GM18505 (cell line): ENCODE results near the gene RPS14.

Experiments used
- ATAC-seq: cut with Tn5 transposase; IDR thresholded peaks from one replicate; pipeline ENCODE4 v1.9.1; 2021; ENCODE audit not compliant: unreplicated experiment
- POLR2A ChIP-seq: IDR thresholded peaks from 4 replicates; pipeline ENCODE4 v1.6.1; 2011; ENCODE audit warnings: borderline replicate concordance; ENCODE audit not compliant: insufficient read depth, insufficient read length; ENCODE audit errors: extremely low read depth

Gene RPS14

DNA sequence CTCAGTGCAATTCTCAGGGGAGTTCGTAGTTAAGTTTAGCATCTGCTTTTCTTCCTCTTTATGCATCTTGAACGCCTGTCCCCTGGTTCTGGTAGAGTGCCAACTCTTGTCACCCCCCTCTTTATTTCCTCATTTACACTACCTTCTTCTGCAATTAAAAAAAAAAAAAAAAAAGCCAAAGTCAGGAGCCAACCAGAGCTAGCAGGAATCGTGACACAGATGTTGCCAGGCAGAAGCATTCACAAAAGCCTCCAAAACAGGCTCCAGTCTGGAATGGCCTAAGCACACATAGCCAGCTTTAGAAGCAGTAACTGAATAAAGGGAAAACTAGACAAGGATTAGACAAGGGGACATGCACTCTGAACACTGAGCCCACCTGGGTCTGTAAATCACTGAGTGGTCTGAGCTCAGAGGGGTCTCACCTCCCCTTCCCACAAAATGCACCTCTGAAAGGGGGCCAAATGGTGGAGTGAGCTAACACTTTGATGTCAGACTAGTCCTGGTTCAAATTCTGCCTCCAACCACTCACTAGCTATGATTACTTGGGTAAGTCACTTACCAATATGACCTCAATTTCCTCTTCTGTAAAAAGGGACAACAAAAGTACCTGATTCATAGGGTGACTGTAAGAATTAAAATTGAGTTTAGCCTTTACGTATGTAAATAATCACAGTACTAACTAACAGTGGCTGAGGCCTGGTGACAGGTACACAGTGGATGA is 38.9 kb downstream of the RPS14 start:
- peak; percentile 82 for TF ChIP-seq POLR2A
- ATAC-seq = no peak

DNA sequence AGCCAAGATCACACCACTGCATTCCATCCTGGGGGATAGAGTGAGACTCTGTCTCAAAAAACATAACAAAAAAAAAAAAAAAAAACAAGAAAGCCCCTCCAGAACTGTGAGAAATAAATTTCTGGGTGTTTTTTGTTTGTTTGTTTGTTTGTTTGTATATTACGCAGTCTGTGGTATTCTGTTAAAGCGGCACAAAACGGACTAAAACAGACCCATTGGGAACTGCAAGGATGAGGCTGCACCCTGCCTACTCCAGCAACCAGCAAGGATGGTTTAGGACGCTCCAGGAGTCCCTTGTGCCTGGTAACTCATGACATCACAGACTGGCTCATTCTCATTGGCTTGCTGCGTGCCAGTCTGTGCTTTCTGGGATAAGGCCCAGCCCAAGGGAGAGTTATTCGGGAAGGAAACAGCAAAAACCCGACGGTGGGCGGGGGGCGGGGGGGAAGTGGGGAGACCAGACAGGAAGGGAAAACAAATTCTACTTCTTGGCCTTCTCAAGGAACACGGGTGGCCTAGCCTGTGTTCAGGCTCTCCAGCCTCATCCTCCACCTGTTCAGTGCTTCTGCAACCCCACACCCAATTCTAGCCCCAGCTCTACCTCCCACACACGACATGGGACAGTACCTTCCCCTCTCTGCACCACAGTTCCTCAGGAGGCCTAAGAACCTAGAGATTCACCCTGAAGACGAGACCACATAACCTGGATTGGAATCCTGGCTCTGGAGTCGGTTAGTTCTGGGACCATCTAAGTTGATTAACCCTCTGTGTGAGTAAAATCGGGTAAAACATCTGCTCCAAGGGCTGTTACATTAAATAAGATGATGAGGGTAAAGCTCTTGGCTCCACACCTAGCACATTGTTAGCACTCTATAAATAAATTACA is 39.7 kb downstream of the RPS14 start:
- peak; percentile 24 for ATAC-seq
- peak; percentile 88 for TF ChIP-seq POLR2A

DNA sequence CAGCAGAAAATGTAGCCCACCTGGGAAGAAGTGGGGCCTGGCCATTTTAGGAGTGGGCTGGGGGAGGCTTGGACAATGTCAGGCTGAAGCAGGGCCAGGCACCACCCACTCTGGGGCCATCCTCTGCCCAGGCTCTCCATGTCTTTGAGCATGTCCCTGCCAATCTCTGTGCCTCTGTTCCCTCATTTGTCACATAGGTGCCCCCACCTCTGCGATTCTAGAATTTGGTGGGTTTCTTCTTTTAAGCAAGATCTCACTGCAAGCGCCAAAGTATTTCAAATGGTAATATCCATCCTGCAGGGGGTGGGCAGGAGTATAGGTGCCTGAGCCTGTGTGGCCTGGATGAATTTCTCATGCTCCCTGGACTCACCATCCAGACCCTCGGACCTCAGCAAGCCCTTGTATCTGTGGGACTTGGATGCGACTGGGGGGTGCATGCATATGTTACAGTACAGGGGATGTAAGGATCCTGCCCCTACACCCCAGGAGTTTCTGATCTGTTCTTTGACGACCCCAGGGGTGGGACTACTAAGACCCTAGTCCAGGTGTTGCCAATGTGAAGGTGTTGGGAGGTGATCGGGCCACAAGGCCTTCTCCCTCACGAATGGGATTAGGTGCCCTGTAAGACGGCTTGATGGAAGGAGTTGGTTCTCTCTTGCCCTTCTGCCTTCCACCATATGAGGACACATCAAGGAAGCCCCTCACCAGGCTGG is 41.2 kb downstream of the RPS14 start:
- no peak for ATAC-seq

DNA sequence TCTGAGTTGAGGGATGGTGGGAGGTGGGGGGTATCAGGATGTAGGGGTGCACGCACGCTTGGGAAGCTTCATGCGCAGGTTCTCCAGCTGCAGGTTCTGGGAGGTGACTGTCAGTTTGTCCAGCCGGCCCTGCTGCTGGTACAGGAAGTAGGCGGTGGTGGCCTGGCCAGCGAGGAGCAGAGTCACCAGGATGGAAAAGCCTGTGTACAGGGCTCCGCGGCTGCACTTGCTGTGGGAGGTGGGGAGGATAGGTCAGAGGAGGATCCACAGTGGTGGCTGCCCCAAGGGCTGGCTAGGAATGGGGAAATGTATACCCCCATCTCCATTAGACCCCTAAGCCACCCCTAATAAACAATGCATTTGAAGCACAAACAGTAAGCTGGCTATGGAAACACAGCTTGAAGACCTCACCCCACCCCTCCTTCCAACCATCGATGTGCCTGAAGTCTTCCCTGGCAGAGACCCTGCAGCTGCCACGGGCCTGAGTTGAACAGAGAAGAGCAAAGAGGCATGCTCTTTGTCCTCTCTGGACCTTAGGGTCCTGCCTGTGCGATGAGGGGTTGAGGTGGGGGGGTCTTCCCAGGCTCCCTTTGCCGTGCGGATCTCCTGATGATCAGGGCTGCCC is 42.3 kb downstream of the RPS14 start:
- no peak for ATAC-seq
- peak; percentile 83 for TF ChIP-seq POLR2A

More for the DNA sequence above, 41.2 kb downstream of the RPS14 start:
- peak; percentile 77 for TF ChIP-seq POLR2A

DNA sequence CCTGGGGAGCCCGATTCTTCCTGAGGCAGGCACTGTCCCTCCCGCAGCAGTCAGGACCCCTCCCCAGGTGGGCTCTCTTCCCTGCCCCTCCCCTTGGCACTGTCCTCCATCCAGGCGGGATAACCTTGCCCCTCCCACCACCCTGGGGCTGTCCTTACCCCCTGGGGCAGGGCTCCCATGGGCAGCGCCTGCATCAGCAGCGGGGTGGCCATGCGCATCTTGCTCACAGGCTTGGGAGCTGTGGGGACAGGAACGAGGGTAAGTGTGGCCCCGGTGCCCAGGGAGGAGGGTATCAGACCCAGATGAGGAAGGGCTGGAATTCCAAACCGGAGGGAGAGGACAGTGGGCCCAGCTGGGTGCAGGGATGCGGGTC is 42.8 kb downstream of the RPS14 start:
- no peak for ATAC-seq
- TF ChIP-seq POLR2A = no peak

DNA sequence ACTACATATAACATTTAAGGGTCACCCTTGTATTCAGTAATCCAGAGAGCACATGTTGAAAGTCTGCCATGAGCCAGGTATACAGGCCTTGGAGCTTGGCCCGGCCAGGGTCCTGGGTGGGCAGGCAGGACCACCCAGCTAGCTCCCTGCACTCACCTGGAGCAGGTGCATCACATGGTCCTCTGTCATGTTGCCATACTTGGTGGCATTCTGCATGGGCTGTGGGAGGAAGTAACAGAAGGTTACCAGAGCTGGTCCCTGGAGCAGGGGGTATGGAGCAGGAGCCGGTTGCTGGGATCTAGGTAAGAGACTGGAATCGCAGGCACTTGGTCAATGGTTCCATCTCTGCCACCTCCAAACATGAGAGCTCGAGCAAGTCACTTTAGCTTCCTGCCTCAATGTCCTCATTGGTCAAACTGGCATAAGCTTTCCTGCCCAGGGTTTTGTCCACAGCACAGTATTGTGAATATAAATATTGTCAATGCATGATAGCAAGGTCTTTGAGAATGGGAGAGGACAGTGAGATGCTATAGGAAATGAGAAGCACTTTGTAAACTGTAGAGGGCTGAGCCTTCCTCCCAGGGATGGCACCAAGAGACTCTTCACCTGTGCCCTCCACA is 43.3 kb downstream of the RPS14 start:
- ATAC-seq = no peak
- TF ChIP-seq POLR2A = peak; percentile 46

DNA sequence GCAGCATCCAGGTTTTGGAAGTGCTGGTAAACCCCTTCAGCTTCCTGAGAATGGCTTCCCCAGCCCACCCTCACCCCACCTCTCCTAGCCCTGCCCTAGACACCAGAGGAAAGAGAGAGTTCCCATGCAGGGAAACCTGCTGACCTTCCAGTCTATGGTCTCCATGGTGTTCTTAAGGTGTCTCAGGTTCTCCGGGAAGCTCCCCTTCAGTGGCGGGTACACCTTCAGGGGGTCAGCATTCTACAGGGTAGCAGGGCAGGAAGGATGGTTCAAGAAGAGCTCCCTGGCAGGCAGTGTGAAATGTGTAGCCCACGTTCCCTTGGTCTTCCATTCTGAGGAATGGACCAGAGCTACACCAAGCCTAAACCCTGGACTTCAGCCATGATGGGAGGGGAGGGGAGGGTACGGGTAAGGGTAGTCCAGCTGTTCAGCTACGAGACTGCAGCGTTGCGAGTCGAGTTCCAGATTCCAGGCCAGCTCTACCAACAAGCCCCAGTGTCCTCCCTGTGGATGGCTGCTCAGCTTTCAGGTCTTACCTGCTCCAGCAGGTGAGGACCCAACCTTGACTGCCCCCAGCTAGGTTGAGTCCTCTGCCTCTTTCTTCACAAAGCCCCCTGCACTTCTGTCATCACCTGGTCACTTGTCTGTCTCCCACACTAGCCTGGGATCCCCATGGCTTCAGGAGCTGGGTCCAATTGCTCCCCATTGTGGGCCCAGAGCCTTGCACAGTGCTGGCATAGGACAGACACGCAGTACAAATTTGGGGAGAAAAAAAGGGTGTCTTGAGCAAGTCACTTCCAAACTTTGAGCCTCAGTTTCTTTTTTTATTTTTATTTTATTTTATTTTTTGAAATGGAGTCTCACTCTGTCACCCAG is 44.4 kb downstream of the RPS14 start:
- TF ChIP-seq POLR2A = peak; percentile 80
- ATAC-seq = no peak

DNA sequence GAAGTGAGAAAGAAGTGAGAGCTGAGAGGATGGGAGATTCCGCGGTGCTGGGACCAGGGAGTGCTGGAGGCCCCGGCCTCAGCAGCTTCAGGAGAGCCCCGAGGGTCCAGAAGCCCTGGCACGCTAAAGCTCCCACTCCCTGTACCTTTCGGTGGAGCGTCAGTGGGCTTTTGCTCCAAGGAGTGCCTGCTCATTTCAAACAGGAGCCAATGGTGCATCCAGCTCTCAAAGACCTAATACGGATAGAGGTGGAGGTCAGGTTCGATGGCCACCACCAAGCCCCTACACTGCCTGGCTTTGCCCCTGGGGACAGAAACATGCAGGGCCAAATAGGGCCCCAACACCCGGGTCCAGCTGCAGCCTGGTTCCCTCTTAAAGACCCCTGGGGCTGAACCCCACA is 45.0 kb downstream of the RPS14 start:
- peak; percentile 69 for TF ChIP-seq POLR2A
- no peak for ATAC-seq

DNA sequence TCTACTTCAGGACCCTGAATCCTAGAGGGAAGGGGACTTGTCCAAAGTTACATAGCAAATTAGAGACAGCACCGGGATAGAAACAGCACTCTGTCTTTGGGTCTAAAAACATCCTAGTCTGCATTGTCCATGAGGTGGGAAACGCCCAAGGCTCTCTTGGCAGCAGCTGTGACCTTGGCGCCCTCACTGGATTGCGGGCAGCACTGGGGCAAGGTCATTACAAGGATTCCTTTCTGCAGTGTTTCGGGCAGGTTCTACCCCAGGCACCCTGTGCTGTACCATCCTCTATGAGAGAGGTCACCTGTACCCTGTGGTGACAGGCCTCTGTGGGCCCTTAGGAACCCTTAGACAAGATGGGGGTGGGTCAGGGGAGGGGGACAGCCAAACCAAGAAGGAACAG is 45.4 kb downstream of the RPS14 start:
- TF ChIP-seq POLR2A = peak; percentile 61
- ATAC-seq = no peak

DNA sequence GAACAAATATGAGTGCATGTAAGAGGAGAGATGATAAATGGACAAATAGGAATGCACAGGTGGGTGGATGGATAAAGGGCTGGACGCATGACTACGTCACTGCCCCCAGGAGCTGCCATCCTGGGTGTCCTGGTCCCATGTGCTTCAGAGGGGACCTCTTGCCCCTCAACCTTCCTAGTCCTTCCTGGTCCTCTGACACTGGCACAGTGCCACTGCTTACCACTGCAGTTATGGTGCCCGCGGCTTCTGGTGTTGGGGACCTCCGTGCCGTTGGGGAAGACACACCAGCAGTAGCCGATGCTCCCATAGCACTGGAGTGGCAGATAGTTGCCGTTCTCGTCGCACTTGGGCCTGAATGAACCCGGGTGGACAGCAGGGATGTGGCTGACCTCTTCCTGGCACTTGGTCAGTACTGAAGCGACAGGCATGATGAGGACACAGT is 46.6 kb downstream of the RPS14 start:
- TF ChIP-seq POLR2A = peak; percentile 76
- no peak for ATAC-seq

DNA sequence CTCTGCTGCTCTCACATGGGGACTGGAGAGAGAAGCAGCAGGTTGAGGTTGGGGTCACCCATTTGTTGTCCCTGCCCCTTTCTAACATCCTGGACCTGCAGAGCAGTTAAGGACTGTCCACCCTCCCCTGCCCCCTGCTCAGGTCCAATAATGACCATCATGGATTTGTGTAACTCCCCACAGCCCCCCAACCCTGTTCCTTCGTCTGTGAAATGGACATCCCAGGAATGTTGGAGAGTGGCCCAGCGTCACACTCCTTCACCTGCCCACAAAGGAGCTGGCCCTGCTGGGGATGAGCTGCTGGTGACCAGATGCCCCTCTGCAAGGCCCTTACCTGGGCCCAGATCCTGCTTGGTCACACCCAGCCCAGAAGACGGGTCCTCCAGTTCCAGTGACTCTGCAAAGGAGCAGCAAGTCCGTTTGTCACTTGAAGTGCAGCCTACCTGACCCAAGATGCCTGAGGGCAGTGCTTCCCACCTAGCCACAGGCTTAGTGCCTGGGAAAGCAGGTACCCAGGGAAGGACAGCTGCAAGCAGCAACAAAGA is 47.2 kb downstream of the RPS14 start:
- ATAC-seq = no peak
- TF ChIP-seq POLR2A = peak; percentile 51

DNA sequence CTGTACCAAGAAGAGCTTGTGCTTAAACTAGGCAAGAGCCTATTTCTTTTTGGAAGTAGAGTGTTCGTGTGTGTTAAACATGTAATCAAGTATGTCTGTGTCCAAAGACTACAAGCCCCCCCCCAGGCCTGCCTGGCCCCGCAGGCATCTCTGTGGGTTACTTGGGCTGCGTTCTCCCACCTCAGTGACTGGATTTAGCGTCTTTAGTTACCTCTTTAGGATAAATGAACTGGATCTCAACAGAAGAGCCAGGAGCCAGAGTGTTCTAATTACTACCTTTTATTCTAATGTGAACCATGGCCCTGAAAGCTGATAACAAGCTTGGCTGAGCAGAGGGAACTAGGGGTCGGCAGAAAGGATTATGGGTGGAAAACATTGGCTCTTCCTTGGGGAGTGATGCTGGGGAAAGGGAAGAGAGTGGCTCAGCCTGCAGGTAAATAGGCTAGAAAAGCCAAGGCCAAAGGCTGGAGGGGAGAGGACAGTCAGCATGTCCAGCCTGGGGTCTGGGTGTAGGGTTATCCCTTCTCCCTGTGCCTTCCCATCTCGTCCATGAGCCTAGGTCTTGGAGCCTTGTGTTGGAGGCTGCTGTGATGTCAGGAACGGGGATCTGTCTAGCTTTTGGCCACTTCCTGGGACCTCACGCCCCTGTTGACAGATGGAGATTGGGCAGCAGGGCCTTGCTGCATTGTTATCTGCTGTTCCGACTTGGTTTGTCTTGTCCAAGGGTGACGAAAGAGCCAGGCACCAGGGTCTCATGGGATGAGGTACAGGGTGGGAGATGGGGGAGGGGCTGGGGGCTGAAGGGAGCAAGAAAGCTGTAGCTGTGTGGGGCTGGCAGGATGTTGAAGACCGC is 47.9 kb downstream of the RPS14 start:
- ATAC-seq = no peak
- peak; percentile 64 for TF ChIP-seq POLR2A

DNA sequence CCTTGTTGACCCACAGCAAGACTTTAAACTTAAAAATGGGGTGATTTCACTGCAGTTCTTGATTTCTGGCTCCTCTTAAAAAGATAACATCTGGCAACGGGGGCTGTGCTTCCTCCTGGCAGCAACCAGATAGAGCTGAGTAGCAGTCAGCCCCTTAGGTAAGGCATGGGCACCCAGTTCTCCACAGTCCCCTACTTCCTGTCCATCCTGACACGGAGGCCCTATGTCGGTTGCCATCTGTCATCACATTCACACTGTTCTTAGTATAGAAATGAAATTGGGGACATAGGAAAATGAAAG is 48.5 kb downstream of the RPS14 start:
- TF ChIP-seq POLR2A = peak; percentile 79
- ATAC-seq = no peak
